GM10266 (cell line): Measurements from ENCODE around the gene CPN2.

ENCODE experiments used
- DNase-seq: peaks from one replicate; pipeline ENCODE4 v3.0.0; 2012; ENCODE audit errors: extremely low spot score
- TF ChIP-seq, protein P1 (sequence below): IDR thresholded peaks from 2 replicates; pipeline ENCODE4 v1.5.1; 2012; ENCODE audit warnings: mild to moderate bottlenecking, low read depth; ENCODE audit not compliant: control insufficient read depth, insufficient read depth; ENCODE audit errors: missing control alignments

Gene CPN2

GRCh38 chr3:194339356-194339755 is 11.8 kb downstream of the CPN2 start:
- TF ChIP-seq, protein P1, sequence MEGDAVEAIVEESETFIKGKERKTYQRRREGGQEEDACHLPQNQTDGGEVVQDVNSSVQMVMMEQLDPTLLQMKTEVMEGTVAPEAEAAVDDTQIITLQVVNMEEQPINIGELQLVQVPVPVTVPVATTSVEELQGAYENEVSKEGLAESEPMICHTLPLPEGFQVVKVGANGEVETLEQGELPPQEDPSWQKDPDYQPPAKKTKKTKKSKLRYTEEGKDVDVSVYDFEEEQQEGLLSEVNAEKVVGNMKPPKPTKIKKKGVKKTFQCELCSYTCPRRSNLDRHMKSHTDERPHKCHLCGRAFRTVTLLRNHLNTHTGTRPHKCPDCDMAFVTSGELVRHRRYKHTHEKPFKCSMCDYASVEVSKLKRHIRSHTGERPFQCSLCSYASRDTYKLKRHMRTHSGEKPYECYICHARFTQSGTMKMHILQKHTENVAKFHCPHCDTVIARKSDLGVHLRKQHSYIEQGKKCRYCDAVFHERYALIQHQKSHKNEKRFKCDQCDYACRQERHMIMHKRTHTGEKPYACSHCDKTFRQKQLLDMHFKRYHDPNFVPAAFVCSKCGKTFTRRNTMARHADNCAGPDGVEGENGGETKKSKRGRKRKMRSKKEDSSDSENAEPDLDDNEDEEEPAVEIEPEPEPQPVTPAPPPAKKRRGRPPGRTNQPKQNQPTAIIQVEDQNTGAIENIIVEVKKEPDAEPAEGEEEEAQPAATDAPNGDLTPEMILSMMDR = peak; percentile 16
- no peak for DNase-seq

GRCh38 chr3:194337965-194338753 is 13.0 kb downstream of the CPN2 start:
- DNase-seq = no peak
- TF ChIP-seq, protein P1 = no peak

- no peak for DNase-seq
- TF ChIP-seq, protein P1 = no peak
These were observed 14.3 kb downstream of the CPN2 start for GRCh38 chr3:194336601-194337355.

GRCh38 chr3:194333981-194334320 is 17.2 kb downstream of the CPN2 start:
- no peak for DNase-seq
- TF ChIP-seq, protein P1 = no peak

GRCh38 chr3:194333212-194333980 is 17.7 kb downstream of the CPN2 start:
- DNase-seq = peak; percentile 91
- TF ChIP-seq, protein P1 = peak; percentile 100

GRCh38 chr3:194332858-194333211 is 18.3 kb downstream of the CPN2 start:
- DNase-seq = no peak
- TF ChIP-seq, protein P1 = no peak
